ENCODE measurements around the gene PTPN23. TPM values are rescaled to one million over a fixed set of nuclear protein-coding genes. Genes with fewer than 3 reads are reported as not detected.

The PTPN23 gene
- total RNA-seq, 2 experiments from 2014 or later = 30.1 to 34.5 TPM

- ChIA-PET CTCF (no interaction called here), POLR2A (no interaction called here)
These were observed 17.4 kb downstream of the PTPN23 start for GRCh38 chr3:47398228-47398627.

GRCh38 chr3:47399016-47399415 lies 18.2 kb downstream of the PTPN23 start:
- ChIA-PET POLR2A (no interaction called here), CTCF (interaction anchor here (0.6 kb wide), 1 partner anchor 166 kb away, joined by 3 read pairs; no protein-coding TSS in a partner anchor)

GRCh38 chr3:47399531-47400270 lies 18.9 kb downstream of the PTPN23 start:
- CTCF ChIA-PET = no interaction called here
- POLR2A ChIA-PET = no interaction called here

GRCh38 chr3:47404431-47404876 lies 23.6 kb downstream of the PTPN23 start:
- POLR2A ChIA-PET = interaction anchor here (0.5 kb wide), 2 partner anchors 255 to 409 kb away, joined by 5 read pairs; no protein-coding TSS in a partner anchor
- CTCF ChIA-PET = interaction anchor here (0.6 to 1.4 kb wide), 3 partner anchors 16 to 585 kb away, joined by 3 to 5 read pairs (median 4); no protein-coding TSS in a partner anchor

GRCh38 chr3:47404955-47405790 lies 24.4 kb downstream of the PTPN23 start:
- CTCF ChIA-PET = interaction anchor here (0.6 to 1.4 kb wide), 2 partner anchors 15 to 97 kb away, joined by 4 to 5 read pairs; no protein-coding TSS in a partner anchor
- POLR2A ChIA-PET = interaction anchor here (0.5 kb wide), 2 partner anchors 256 to 409 kb away, joined by 5 read pairs; no protein-coding TSS in a partner anchor

- ChIA-PET POLR2A (no interaction called here), CTCF (interaction anchor here (1.6 kb wide), 1 partner anchor 15 kb away, joined by 8 read pairs; no protein-coding TSS in a partner anchor)
These were observed 25.3 kb downstream of the PTPN23 start for GRCh38 chr3:47405820-47406761.

- ChIA-PET POLR2A (no interaction called here), CTCF (interaction anchor here (1.6 kb wide), 1 partner anchor 14 kb away, joined by 8 read pairs; no protein-coding TSS in a partner anchor)
These were observed 25.9 kb downstream of the PTPN23 start for GRCh38 chr3:47406762-47407149.

GRCh38 chr3:47407237-47407636 lies 26.4 kb downstream of the PTPN23 start:
- POLR2A ChIA-PET = no interaction called here
- CTCF ChIA-PET = interaction anchor here (1.6 kb wide), 1 partner anchor 14 kb away, joined by 8 read pairs; no protein-coding TSS in a partner anchor

GRCh38 chr3:47407896-47408838 lies 27.3 kb downstream of the PTPN23 start:
- CTCF ChIA-PET = interaction anchor here (1.6 kb wide), 1 partner anchor 13 kb away, joined by 8 read pairs; no protein-coding TSS in a partner anchor
- POLR2A ChIA-PET = interaction anchor here (0.6 to 1.6 kb wide), 2 partner anchors 13 to 38 kb away, joined by 3 to 5 read pairs; no protein-coding TSS in a partner anchor

GRCh38 chr3:47408839-47409229 lies 28.0 kb downstream of the PTPN23 start:
- ChIA-PET POLR2A (interaction anchor here (0.6 to 1.6 kb wide), 3 partner anchors 12 to 301 kb away, joined by 3 to 6 read pairs (median 5); no protein-coding TSS in a partner anchor), CTCF (no interaction called here)

GRCh38 chr3:47409284-47409683 lies 28.5 kb downstream of the PTPN23 start:
- ChIA-PET CTCF (no interaction called here), POLR2A (interaction anchor here (0.6 to 1.6 kb wide), 3 partner anchors 12 to 301 kb away, joined by 3 to 6 read pairs (median 5); no protein-coding TSS in a partner anchor)

GRCh38 chr3:47409688-47410416 lies 29.0 kb downstream of the PTPN23 start:
- ChIA-PET CTCF (no interaction called here), POLR2A (interaction anchor here (0.6 to 1.6 kb wide), 3 partner anchors 11 to 302 kb away, joined by 3 to 6 read pairs (median 5); no protein-coding TSS in a partner anchor)

- POLR2A ChIA-PET = no interaction called here
These were observed 29.5 kb downstream of the PTPN23 start for GRCh38 chr3:47410417-47410720.

GRCh38 chr3:47410801-47411646 lies 30.2 kb downstream of the PTPN23 start:
- CTCF ChIA-PET = no interaction called here
- POLR2A ChIA-PET = interaction anchor here (0.6 kb wide), 1 partner anchor 46 kb away, joined by 4 read pairs; no protein-coding TSS in a partner anchor

More at GRCh38 chr3:47410417-47410720, 29.5 kb downstream of the PTPN23 start:
- CTCF ChIA-PET = no interaction called here

GRCh38 chr3:47411696-47412452 lies 31.1 kb downstream of the PTPN23 start:
- CTCF ChIA-PET = interaction anchor here (1.7 kb wide), 1 partner anchor 9 kb away, joined by 6 read pairs; no protein-coding TSS in a partner anchor
- POLR2A ChIA-PET = interaction anchor here (0.6 kb wide), 1 partner anchor 46 kb away, joined by 4 read pairs; no protein-coding TSS in a partner anchor

Data from activated CD8-positive, alpha-beta memory T cell treated with anti-CD3 and anti-CD28 coated beads for 36 hours (primary cell).